ENCODE results near the gene HNRNPA0. TPM values are rescaled to one million over a fixed set of nuclear protein-coding genes. Genes with fewer than 3 reads are reported as not detected.
A peak's percentile ranks its signal among the peaks of the same experiment; 100 is the strongest.

HNRNPA0 gene
- total RNA-seq, 1 donor from 2014 or later: 28.6 TPM

DNA sequence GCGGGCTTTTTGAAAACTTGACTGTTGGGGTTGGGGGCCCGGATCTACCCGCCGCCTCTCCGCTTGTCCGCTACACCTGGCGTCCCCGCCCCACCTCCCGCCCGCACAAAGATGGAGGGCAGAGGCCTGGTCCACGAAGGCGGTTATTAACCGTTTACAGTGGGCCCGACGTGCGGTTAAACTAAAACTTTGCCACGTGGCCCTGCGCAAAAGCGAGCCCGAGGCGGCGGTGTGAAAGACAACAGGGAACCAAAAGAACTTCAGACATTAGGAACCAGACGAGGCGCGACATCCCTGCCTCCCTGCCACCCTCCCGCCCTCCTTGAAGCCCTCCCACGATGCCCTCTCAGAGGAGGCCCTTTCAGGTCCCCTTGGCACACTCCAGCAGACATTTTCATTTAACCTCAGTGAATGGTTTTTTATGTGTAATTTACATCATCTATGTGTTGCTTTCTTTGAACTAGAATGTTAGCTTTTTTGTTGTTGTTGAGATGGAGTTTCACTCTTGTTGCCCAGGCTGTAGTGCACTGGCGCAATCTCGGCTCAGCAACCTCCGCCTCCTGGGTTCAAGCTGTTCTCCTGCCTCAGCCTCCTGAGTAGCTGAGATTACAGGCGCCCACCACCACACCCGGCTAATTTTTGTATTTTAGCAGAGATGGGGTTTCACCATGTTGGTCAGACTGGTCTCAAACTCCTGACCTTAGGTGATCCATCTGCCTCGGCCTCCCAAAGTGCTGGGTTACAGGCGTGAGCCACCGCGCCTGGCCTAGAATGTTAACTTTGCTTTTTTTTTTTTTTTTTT lies 999 bp upstream of the HNRNPA0 start:
- no peak for DNase-seq (ENCODE audit: low spot score)

DNA sequence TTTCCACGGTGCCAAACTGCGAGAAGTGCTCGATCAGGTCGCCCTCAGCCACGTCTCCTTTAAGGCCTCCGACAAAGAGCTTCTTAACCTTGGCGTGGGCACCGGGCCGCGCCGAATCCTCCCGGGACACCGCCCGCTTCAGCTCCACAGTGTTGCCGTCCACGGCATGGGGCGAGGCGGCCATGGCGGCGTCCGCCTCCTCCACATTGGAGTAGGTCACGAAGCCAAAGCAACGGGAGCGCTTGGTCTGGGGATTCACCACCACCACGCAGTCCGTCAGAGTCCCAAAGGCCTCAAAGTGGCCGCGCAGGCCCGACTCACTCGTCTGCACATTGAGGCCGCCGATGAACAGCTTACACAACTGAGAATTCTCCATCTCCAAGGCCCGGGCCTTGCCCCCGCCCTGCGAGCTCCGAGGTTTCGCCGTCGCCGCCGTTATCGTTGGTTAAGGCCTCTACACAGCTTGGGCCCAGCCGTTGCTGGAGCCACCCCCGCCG lies 424 bp downstream of the HNRNPA0 start:
- DNase-seq (ENCODE audit: low spot score): no peak

DNA sequence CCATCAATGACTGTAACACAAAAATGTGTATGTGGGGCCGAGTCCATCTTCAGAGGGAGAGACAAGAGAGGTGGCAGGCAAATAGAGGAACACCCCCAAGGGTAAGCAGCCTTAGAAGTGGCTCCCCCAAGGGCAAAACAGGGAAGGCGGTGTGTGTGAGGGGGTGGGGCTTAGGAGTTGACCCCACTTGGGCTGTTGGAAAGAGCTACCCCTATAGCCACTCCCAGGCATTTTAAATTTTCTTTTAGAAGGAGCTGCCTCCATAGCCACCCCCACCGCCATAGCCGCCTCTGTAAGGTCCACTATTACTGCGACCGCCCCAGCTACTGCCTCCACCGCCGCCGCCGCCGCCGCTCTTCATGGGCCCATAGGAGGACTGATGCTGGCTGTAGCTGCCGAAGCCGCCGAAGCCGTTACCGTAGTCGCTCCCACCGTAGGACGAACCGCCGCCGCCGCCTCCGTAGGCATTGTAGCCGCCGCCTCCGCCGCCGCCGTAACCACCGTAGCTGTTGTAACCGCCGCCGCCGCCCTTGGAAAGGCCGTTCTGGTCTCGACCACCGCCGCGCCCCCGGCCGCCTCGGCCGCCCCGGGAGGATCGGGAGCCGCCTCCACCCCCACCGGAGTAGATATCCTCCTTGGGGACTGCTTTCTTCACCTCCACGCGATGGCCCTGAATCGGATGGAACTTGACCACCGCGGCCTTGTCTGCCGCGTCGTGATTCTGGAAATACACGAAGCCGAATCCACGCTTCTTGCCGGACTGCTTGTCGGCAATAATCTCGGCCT lies 1.1 kb downstream of the HNRNPA0 start:
- DNase-seq (ENCODE audit: low spot score): peak; percentile 15

DNA sequence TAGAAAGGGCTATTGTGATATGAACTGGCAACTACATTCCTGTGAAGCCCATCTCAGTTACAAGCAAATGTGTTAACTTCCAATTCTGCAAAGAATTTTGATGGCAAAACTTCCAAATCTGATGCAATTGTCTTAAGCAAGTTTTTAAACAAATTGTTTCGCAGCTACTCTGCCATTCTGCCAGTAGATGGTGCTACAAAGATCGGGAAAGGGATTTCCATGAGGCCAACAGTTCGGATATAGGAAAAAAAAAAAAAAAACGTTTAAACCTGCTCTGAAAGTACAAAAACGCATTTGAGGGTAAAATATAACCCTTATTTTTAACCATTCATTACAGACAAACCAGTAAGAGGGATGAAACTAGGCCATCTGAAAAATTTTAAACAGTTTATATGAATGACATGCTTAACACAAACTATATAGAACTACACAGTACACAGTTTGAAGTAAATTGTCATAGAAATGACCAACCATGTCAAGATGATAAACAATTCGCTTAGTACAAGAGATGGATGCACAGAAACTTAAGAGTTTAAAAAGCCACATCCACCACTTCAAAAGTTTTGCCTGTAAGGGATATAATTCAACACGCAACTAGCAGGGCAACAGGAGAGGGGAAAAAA lies 2.2 kb downstream of the HNRNPA0 start:
- peak; percentile 82 for DNase-seq (ENCODE audit: low spot score)

DNA sequence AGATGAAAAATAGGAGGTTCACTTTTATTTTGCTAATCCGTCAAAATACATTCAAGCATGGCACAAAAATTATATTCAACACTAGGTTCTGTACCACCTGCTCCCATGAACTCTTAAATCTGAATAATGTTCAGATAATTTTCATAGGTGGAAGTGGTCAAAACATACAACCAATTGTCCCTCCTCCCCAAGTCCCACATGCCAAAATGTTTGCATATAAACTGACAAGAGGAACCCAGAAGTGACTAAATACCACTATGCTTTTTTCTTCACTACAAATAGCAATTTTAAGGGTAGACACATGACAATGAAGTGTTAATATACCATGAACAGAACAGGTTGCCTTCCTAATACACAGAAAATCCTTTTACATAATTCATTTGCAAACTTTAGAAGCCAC lies 3.7 kb downstream of the HNRNPA0 start:
- no peak for DNase-seq (ENCODE audit: low spot score)

DNA sequence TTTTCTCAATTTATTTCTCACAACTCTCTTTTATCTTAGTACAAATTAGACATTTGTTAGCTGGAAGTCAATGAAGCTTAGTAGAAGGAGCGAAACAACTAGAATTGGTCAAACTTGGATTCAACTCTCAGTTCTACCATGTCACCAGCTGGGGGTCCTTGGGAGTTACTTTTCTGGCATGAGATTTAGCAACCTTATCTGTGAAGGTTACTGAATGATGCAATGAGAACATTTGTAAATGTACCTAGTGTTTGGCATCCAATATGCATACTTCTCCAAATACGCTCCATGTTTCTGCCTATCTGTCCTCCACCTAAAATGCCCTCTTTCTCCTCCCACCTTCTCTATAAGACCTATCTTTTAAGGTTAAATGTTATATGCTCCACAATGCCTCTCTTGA lies 6.3 kb downstream of the HNRNPA0 start:
- DNase-seq (ENCODE audit: low spot score): no peak

DNA sequence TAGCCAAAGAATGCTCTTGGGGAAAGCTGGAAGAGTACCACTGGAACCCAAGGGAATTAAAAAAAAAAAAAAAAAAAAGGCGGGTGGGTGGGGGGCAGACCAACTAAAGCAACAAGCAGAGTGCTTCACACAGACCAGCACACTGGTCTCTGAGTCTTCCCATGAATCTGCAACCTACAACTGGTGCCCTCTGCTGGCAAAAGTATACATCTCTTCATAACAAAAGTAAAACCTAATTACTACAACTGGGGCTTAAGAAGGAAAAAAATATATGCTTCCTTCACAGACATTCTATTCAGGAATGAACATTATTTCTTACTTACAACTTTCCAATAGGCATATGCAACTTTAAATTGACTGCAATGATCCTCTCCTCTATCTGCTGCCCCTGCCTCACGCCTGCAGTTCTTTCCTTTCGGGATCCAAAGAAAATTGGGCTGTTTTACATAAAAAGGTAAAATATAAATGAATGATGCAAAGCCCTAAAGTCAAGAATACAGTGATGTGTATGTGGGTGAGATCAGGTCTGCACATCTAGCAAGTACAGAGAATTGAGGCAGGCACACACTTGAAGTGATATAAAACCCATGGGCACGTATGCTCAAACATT lies 11.0 kb downstream of the HNRNPA0 start:
- DNase-seq (ENCODE audit: low spot score): peak; percentile 80

DNA sequence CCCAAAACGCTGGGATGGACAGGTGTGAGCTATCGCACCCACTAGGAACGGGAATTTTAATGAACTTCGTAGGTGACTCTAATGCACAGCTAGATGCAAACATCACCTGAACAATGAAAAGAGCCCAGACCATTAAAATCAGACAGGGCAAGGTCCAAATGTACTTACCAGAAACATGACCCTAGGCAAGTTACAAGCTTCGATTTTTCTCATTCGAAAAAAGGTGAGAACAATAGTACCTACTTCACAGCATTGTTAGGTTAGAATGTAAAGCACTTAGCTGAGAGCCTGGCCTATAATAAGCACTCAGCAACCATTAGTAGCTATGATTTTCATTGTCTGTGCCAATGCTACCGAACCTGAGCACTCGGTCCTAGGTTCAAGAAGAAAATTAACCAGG lies 12.4 kb downstream of the HNRNPA0 start:
- DNase-seq (ENCODE audit: low spot score): no peak

DNA sequence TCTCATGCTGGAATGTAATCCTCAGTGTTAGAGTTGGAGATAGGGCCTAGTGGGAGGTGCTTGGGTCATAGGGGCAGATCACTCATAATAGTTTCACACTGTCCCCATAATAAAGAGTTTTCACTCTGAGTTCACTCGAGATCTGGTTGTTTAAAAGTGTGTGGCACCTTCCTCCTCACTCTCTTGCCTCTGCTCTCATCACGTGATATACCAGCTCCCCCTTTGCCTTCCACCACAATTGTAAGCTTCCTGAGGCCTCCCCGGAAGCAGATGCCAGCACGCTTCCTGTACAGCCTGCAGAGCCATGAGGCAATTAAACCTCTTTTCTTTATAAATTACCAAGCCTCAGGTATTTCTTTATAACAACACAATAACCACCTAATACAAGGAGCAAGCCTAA lies 14.4 kb downstream of the HNRNPA0 start:
- no peak for DNase-seq (ENCODE audit: low spot score)

DNA sequence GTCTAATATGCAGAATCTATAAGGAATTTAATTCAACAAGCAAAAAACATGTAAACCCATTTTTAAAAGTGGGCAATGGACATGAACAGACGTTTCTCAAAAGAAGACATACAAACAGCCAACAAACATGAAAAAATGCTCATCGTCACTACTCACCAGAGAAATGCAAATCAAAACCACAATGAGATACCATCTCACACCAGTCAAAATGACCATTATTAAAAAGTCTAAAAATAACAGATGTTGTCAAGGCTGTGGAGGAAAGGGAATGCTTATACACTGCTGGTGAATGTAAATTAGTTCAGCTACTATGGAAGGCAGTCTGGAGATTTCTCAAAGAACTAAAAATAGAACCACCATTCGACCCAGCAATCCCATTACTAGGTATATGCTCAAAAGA lies 15.2 kb downstream of the HNRNPA0 start:
- DNase-seq (ENCODE audit: low spot score): no peak

DNA sequence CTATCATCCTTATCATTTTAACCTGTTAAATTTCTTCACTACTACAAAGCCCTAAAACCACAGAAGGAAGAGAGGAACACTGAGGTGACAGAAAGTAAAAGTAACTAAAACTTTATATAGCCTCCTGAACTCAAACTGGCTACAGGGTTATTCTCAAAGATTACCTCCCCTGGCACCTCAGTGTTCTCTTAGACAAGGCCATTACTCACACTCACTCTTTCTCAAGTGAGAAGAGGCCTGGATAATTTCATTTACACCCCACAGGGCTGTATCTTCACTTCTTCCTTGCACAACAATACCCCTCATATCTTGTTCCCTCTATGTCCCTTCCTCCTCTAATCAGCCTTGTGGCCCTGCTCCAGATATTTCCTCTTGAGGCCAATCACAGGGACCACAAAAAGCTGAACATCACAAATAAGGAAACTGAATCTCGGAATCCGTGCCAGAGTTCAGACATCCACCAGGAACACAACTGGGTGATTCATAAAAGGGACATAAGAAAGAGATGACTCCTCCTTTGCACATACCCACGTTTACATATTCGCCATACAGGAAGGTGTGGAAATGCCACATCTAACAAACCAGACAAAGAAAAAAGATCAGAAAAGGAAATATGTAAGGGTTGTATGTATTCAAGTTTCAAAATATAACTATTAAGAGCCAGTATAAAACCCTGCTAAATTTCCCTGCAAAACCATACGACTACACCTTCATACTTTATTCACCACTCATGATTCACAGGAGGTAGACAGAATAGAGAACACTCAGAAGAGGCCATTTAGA lies 16.6 kb downstream of the HNRNPA0 start:
- peak; percentile 23 for DNase-seq (ENCODE audit: low spot score)

DNA sequence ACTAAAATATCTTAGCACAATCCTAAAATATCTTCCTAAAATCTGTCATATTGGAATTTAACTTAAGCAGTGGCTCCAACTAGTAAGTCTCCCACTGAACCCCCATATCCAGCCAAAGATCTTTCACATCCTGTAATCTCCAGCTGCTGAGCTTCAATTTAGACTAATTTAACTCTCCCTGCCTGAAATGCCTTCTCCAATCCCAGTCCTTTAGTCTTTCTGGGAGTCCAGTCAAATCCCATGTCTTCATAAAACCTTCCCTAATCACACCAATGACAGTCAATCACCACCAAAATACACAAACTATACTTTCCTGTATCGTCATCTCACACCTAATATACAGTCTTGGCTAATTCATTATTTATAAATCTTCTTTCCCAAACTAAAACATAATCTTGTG lies 17.7 kb downstream of the HNRNPA0 start:
- no peak for DNase-seq (ENCODE audit: low spot score)

DNA sequence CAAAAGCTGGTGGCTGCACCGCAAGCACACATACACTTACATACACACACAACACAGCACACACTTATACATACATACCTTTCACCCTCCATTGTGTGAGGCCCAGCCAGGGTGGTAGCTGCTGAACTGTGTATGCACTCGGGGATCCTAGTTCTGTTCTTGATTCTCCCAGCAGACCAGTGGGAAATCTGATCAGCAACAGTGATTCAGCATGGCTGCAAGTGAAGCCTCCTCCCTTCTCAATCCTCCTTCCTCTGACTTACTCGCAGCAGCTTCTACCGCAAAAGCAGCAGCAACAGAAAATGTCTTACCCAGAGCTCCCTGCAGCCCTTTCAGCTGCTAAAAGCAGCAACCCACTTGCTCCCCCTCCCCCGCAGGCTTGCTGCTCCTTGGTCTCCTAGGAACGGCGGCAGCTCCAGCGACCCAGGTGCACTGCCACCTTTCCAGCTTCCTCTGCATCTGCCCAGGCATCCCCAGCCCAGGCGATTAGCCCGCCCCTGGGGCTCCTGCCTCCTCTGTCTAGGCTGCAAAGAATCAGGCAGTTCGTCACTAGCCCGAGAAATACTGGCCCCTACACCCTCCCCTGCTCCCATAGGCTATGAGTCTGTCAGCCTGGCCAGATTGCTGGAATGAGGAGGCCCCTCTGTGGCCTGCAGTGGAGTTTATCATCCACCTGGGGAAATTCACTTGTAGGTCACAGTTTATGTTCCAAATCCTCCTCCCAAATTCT lies 18.4 kb downstream of the HNRNPA0 start, which contains the start of gene KLHL3:
KLHL3 (minus strand) TSS at position 535 of the 730 bp plus-strand sequence; CDS start at position 92, 443 bp downstream.
- DNase-seq (ENCODE audit: low spot score): peak; percentile 57

DNA sequence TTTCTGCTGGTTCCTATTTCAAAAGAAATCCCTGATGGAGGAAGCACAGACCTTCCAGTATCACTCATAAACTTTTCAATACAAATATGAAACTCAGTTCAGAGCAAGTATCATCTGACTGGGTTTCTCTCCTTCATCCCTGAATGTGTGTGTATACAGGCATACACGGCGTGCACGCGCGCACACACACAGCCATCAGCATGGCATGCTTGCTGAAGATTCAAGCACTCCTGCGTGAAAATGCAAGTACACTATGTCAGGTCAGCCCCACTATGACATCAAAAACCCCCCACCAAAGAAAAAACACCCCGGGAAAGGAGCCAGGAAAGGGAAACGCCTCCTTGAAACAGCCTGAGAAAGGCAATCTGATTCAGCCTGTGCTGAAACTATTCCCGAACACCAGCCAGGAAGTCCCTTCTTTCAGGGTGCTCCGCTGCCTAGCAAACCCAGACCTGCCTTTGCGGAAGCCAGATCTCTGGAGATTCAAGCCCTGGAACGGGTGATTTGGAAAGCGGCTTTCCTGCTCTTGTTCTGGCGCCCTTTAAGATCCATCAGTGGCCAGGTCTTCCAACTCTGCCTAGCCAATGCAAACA lies 19.1 kb downstream of the HNRNPA0 start:
- peak; percentile 69 for DNase-seq (ENCODE audit: low spot score)

DNA sequence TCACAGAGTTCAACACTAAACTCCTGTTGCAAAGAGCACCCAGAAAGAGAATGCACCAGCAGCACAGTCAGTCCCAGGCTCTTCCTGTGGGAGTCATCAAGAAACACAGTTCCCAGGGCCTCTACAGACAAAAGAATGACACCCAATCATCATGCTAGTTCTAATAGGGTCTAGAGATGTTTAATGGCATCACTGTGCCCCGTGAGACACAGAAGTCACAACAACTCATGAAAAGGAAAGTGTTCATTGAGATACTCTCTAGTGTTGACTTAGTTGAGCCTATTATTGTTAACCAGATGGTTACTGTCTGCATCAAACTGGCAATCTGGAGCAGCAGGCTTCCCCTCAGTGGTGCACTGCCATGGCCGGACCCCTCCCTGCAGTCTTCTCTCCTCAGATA lies 19.8 kb downstream of the HNRNPA0 start:
- DNase-seq (ENCODE audit: low spot score): no peak

DNA sequence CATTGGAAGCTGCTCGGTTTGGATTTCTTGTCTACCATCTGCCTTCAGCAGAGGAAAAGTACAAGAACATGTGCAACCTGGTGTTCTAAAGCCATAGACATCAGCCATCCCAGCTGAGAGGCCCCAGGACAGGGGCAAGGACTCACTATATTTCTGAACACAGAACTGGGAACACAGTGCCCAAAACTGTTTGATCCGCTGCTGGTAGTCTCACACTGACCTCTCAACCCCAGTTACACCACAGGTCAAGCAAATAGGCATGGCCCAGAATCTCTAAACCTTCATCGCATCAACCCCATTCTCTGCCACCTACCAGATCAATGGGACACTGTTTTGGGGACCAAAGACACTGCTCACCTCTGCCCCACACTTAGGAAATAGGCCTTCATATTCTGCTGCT lies 20.2 kb downstream of the HNRNPA0 start:
- DNase-seq (ENCODE audit: low spot score): no peak

DNA sequence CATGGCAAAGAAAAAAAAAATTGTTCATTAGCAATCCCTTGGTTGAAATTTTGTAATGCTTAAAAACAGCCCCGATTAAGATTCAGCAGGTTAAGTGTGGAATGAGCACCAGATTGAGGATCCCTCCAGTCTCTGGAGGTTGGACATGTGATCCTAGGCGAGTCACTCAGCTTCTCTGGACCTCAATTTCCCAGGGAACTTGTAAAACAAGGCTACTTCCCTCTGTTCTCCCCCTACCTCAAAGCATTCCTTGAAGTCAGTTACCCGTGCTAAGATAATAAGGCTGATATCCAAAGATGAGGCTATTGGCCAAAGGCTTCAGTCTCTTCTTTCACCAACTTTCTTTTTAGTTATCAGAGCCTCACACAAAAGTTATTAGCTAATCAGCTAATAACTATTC lies 21.2 kb downstream of the HNRNPA0 start:
- DNase-seq (ENCODE audit: low spot score): no peak

DNA sequence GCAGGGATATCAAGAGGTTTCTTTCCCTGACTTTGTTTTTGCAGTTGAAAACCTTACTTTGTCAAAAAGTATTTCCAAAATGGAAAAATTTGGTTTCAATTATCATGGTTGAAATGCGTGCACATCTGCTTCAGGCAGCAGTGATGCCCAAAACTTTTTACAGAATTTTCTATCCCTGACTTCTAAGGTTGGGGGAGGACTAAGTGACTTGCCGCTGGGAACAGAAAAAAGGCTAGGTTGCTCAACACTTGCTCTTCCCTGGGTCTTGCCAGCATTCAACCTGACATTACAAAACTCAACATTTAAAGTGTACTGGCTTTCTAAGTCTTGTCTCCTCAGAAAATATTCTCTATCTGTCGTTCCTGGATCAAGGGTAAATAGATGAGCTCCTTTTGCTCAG lies 23.0 kb downstream of the HNRNPA0 start:
- DNase-seq (ENCODE audit: low spot score): no peak

DNA sequence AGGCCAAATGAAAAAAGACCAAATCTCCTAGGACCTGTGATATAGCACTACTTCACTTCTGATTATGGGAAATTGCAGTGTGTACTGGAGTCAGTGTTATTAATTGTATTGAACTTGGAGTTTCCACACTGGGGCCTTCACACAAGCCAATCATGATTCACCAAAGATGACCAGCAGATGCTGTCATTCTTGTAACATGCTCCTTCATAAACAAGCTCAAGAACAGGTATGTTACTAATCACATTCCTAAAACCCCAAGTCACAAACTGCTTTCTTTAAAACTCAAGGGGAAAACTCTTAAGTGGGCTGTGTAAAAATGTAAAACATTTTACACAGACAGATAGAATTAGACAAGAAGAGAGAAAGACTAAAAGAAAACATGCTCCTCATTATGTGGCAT lies 23.8 kb downstream of the HNRNPA0 start:
- no peak for DNase-seq (ENCODE audit: low spot score)

DNA sequence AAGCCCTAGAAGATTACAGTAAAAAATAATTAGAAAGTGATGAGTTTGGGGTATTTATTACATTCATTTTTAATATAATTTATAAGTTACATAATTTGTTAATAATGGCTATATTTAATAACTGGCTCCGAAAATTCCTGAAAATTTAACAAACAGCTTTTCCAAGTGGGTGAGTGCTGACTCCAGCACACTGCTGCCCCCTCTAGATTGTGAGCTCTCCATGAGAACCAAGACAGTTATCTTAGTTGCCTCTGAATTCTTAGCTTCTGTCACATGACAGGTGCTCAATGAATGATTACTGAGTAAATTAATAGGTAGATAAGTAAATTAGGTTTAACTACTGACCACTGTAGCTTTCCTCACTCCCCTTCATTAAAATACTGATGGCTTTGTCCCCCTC lies 26.1 kb downstream of the HNRNPA0 start:
- DNase-seq (ENCODE audit: low spot score): no peak
